ENCODE measurements around the gene CDC5L.

The CDC5L gene

DNA sequence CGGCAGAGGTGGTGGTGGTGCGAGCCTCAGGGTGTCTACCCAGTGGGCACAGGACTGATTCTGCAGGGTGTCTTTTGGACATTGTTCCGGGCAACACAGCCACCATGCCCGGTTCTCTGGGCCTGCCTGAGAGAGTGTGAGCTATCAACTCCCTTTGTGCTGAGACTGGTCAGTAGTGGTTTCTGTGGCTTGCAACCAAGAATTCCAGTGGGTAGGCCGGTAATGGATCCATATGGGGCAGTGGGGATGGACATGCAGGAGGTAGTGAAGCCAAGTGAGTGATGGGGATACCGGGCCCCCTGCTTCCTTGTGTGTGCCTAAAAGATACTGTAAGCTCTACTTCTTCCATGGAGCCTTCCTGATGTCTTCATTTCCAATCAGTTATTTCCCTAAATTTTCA lies 71.0 kb downstream of the CDC5L start:
- 0 out of 2 replicates have a peak, but pooled peaks cover 4% of the 10 kb centered on the region for H3F3A ChIP-seq (ENCODE audit: insufficient read depth)
- H3K4me3 ChIP-seq (ENCODE audit: insufficient read depth, low read length, poor library complexity, severe bottlenecking) = no peak overlapping the region
- no peaks in the 10 kb centered on the region for H3K27me3 ChIP-seq (ENCODE audit: low read length)
- H3K9me3 ChIP-seq (ENCODE audit: insufficient read depth, low read length) = no peaks in the 10 kb centered on the region
- no peaks in the 10 kb centered on the region for H3K9me2 ChIP-seq (replicated peaks; ENCODE audit: insufficient read depth, low read length)
- no peak overlapping the region for H2AFZ ChIP-seq (ENCODE audit: low read depth, low read length, severe bottlenecking)
- no peaks in the 10 kb centered on the region for H3K79me2 ChIP-seq (ENCODE audit: insufficient read depth, low read length)
- H3K36me3 ChIP-seq (ENCODE audit: low read length) = no peaks in the 10 kb centered on the region
- no peak overlapping the region for H3K27ac ChIP-seq (ENCODE audit: low read depth, low read length)
- no peak overlapping the region for H3K4me2 ChIP-seq (ENCODE audit: low read depth, low read length, poor library complexity, severe bottlenecking)
- TF ChIP-seq EZH2phosphoT487 (conservative IDR thresholded peaks at IDR 0.05; ENCODE audit: low read length) (no peak), CTCF (IDR thresholded peaks at IDR 0.05; ENCODE audit: insufficient read depth, low read length, poor library complexity, severe bottlenecking) (no peak)
- H4K20me1 ChIP-seq (ENCODE audit: low read depth, low read length) = no peaks in the 10 kb centered on the region
- no peak overlapping the region for H3K9ac ChIP-seq (ENCODE audit: low read length)

DNA sequence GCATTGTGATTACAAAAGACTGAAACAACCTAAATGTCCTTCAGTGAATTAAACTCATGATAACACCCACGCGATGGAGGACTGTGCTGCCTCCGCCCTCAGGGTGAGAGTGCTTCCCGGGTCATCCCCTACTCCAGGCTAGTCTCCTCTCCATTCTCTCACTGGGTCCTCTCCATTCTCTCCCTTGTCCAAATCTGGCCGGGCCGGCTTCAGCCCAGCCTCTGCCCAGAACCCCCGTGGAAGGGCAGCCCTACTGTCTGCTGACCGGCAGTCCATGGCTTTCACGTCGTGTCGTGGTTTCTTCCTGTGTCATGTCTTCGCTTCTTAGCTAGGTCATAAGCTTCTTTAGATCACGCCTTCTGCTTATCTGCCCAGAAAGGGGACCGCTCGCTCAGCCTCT lies 74.8 kb downstream of the CDC5L start:
- no peak overlapping the region for H3K9ac ChIP-seq (ENCODE audit: low read length)
- no peaks in the 10 kb centered on the region for H3F3A ChIP-seq (ENCODE audit: insufficient read depth)
- H2AFZ ChIP-seq (ENCODE audit: low read depth, low read length, severe bottlenecking) = no peak overlapping the region
- H3K27me3 ChIP-seq (ENCODE audit: low read length) = no peaks in the 10 kb centered on the region
- no peaks in the 10 kb centered on the region for H4K20me1 ChIP-seq (ENCODE audit: low read depth, low read length)
- H3K4me2 ChIP-seq (ENCODE audit: low read depth, low read length, poor library complexity, severe bottlenecking) = no peak overlapping the region
- no peak for TF ChIP-seq CTCF (IDR thresholded peaks at IDR 0.05; ENCODE audit: insufficient read depth, low read length, poor library complexity, severe bottlenecking)
- TF ChIP-seq EZH2phosphoT487 (conservative IDR thresholded peaks at IDR 0.05; ENCODE audit: low read length) = no peak
- H3K27ac ChIP-seq (ENCODE audit: low read depth, low read length) = no peak overlapping the region
- no peak overlapping the region for H3K4me3 ChIP-seq (ENCODE audit: insufficient read depth, low read length, poor library complexity, severe bottlenecking)
- H3K9me2 ChIP-seq (replicated peaks; ENCODE audit: insufficient read depth, low read length) = no peaks in the 10 kb centered on the region
- H3K9me3 ChIP-seq (ENCODE audit: insufficient read depth, low read length) = no peaks in the 10 kb centered on the region
- no peaks in the 10 kb centered on the region for H3K36me3 ChIP-seq (ENCODE audit: low read length)
- H3K79me2 ChIP-seq (ENCODE audit: insufficient read depth, low read length) = no peaks in the 10 kb centered on the region

DNA sequence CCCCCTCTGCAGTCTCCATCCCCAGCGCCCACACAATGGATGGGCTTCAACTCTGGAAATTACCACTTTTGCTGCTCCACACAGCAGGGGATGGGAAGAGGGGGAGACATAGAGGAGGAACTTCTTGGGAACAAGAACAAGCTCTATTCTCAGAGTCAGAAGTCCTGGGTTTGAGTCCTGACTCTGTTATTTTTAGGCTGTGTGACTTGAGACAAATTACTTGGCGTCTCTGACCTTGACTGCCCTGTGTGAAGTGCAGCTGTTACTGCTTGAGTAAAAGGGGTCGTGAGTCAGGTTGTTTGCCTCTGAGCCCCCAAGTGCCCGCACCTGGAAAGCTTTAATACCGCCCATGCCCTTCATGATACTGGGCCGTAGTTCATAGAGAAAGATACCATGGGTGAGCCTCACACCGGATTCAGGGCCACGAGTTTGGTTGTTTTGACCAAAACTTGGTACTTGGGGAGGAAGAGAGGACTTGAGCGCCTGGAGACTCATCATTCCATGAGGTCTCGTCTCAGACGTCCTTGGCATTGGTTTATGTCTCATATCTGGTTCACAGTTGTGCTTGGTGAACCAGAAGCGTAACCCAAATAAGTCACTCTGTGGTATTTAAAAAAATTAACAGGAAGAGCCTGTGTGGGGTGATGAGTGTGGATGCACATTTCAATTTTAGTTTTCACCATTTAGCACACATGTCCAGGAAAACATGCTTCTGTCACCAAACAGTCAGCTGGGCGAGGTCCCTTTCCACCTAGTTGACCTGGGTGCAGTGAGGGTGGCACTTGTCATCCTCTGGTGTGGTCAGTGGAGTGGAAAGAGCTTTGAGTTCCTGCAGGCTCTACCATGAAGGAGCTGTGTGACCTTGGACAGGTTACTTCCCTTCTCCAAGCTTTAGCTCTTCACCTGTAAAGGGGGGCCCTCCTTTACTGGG lies 75.6 kb downstream of the CDC5L start:
- no peak overlapping the region for H3K4me2 ChIP-seq (ENCODE audit: low read depth, low read length, poor library complexity, severe bottlenecking)
- no peaks in the 10 kb centered on the region for H3K27me3 ChIP-seq (ENCODE audit: low read length)
- H3K36me3 ChIP-seq (ENCODE audit: low read length) = no peaks in the 10 kb centered on the region

More for the DNA sequence above, 75.6 kb downstream of the CDC5L start:
- no peak overlapping the region for H3K4me3 ChIP-seq (ENCODE audit: insufficient read depth, low read length, poor library complexity, severe bottlenecking)
- H2AFZ ChIP-seq (ENCODE audit: low read depth, low read length, severe bottlenecking) = no peak overlapping the region
- no peaks in the 10 kb centered on the region for H3K9me3 ChIP-seq (ENCODE audit: insufficient read depth, low read length)
- H3K9ac ChIP-seq (ENCODE audit: low read length) = no peak overlapping the region
- no peak for TF ChIP-seq EZH2phosphoT487 (conservative IDR thresholded peaks at IDR 0.05; ENCODE audit: low read length)
- no peaks in the 10 kb centered on the region for H3F3A ChIP-seq (ENCODE audit: insufficient read depth)
- no peaks in the 10 kb centered on the region for H4K20me1 ChIP-seq (ENCODE audit: low read depth, low read length)
- H3K27ac ChIP-seq (ENCODE audit: low read depth, low read length) = no peak overlapping the region
- no peaks in the 10 kb centered on the region for H3K9me2 ChIP-seq (replicated peaks; ENCODE audit: insufficient read depth, low read length)
- H3K79me2 ChIP-seq (ENCODE audit: insufficient read depth, low read length) = no peaks in the 10 kb centered on the region
